OCI-LY3 (cell line): ENCODE results near the gene PHACTR3.

Experiments used
- H2AFZ ChIP-seq: fragments of 200-600, 300-600 bp; shearing (Covaris generic); 2 replicates; pipeline ENCODE4 v1.6.0; 2014; ENCODE audit warnings: antibody characterized with exemption, low read depth, low read length
- H3K27ac ChIP-seq: fragments of 200-600, 300-600 bp; sonication (generic); 2 replicates; pipeline ENCODE4 v1.5.1; 2014; ENCODE audit warnings: mild to moderate bottlenecking, low read length, moderate library complexity, mixed read lengths
- H3K27me3 ChIP-seq: fragments of 200-600, 300-600 bp; sonication (generic); 2 replicates; pipeline ENCODE4 v1.6.1; 2014; ENCODE audit warnings: low read depth, low read length, mixed read lengths
- H3K36me3 ChIP-seq: fragments of 200-600, 300-600 bp; sonication (generic); replicated peaks from 2 replicates; pipeline ENCODE3; 2014; ENCODE audit warnings: low read depth, low read length, mixed read lengths
- H3K4me1 ChIP-seq: fragments of 300-600, 200-600 bp; sonication (generic); 2 replicates; pipeline ENCODE4 v1.6.1; 2014; ENCODE audit warnings: low read length, mixed read lengths
- H3K4me2 ChIP-seq: fragments of 200-600, 300-600 bp; sonication (generic); 2 replicates; pipeline ENCODE4 v1.6.1; 2014; ENCODE audit warnings: low read length, mixed read lengths
- H3K4me3 ChIP-seq: fragments of 300-600, 200-600 bp; sonication (generic); 2 replicates; pipeline ENCODE4 v1.5.1; 2014; ENCODE audit warnings: antibody characterized with exemption, mild to moderate bottlenecking, low read length, moderate library complexity
- H3K79me2 ChIP-seq: fragments of 300-600, 200-600 bp; shearing (Covaris generic); 2 replicates; pipeline ENCODE4 v1.6.1; 2014; ENCODE audit warnings: mild to moderate bottlenecking, low read length, mixed read lengths
- H3K9ac ChIP-seq: fragments of 300-600, 200-600 bp; shearing (Covaris generic); 2 replicates; pipeline ENCODE4 v1.6.0; 2014; ENCODE audit warnings: mild to moderate bottlenecking, low read length, moderate library complexity
- H3K9me3 ChIP-seq: fragments of 200-600, 300-600 bp; shearing (Covaris generic); 2 replicates; pipeline ENCODE4 v1.6.1; 2014; ENCODE audit warnings: low read length, mixed read lengths; ENCODE audit not compliant: insufficient read depth
- H4K20me1 ChIP-seq: fragments of 200-600, 300-600 bp; sonication (generic); 2 replicates; pipeline ENCODE4 v1.6.1; 2016; ENCODE audit warnings: low read length, mixed read lengths; ENCODE audit not compliant: insufficient read depth
- EZH2phosphoT487 ChIP-seq: fragments of 200-600 bp; shearing (Covaris generic); IDR thresholded peaks from 2 replicates; pipeline ENCODE4 v1.6.1; 2018; ENCODE audit warnings: antibody characterized with exemption, mixed run types, low read depth
- TF ChIP-seq, protein P1 (sequence below): fragments of 200-600, 300-600 bp; sonication (generic); IDR thresholded peaks from 2 replicates; pipeline ENCODE4 v1.5.1; 2014; ENCODE audit warnings: antibody characterized with exemption, low read length, low read depth

The PHACTR3 gene

GRCh38 chr20:59597240-59597639 is 7.1 kb upstream of the PHACTR3 start:
- Histone ChIP-seq H4K20me1 (no peaks in the 10 kb centered on the region), H3K9me3 (no peaks in the 10 kb centered on the region), H3K27ac (no peak overlapping the region), H3K79me2 (no peaks in the 10 kb centered on the region), H3K9ac (no peak overlapping the region), H3K4me2 (no peak overlapping the region), H3K4me1 (no peaks in the 10 kb centered on the region), H3K4me3 (no peak overlapping the region), H3K27me3 (peaks cover 68% of the 10 kb centered on the region), H3K36me3 (no peaks in the 10 kb centered on the region), H2AFZ (no peak overlapping the region)
- TF ChIP-seq, protein P1, sequence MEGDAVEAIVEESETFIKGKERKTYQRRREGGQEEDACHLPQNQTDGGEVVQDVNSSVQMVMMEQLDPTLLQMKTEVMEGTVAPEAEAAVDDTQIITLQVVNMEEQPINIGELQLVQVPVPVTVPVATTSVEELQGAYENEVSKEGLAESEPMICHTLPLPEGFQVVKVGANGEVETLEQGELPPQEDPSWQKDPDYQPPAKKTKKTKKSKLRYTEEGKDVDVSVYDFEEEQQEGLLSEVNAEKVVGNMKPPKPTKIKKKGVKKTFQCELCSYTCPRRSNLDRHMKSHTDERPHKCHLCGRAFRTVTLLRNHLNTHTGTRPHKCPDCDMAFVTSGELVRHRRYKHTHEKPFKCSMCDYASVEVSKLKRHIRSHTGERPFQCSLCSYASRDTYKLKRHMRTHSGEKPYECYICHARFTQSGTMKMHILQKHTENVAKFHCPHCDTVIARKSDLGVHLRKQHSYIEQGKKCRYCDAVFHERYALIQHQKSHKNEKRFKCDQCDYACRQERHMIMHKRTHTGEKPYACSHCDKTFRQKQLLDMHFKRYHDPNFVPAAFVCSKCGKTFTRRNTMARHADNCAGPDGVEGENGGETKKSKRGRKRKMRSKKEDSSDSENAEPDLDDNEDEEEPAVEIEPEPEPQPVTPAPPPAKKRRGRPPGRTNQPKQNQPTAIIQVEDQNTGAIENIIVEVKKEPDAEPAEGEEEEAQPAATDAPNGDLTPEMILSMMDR, result no peak
- no peak for TF ChIP-seq EZH2phosphoT487

GRCh38 chr20:59598625-59599310 is 5.6 kb upstream of the PHACTR3 start:
- no peak overlapping the region for H2AFZ ChIP-seq
- H4K20me1 ChIP-seq, result no peaks in the 10 kb centered on the region
- no peaks in the 10 kb centered on the region for H3K79me2 ChIP-seq
- H3K9ac ChIP-seq, result no peak overlapping the region
- TF ChIP-seq, protein P1, result peak; percentile 98
- TF ChIP-seq EZH2phosphoT487, result no peak
- H3K4me3 ChIP-seq, result no peak overlapping the region
- H3K4me1 ChIP-seq, result no peaks in the 10 kb centered on the region
- no peak overlapping the region for H3K4me2 ChIP-seq
- H3K27me3 ChIP-seq, result peaks cover 57% of the 10 kb centered on the region
- no peaks in the 10 kb centered on the region for H3K36me3 ChIP-seq
- H3K9me3 ChIP-seq, result no peaks in the 10 kb centered on the region
- H3K27ac ChIP-seq, result no peak overlapping the region

DNA sequence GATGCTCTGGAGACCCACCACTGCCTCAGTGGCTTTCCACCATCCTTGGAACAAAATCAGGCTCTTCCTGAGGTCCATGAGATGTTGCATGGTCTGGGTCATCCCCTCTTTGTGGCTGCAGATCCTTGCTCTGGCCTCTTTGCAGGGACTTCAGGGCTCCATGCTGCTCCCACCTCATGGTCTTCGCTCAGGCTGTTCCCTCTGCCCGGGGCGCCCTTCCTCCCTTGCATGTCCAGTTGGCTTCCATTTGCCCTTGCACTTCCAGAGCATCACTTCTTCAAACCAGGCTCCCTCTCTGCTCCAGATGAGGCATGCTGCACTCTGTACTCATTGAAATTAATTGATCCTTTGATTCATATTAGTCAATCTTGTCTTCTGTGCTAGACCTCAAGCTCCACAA is 4.4 kb upstream of the PHACTR3 start:
- no peaks in the 10 kb centered on the region for H3K79me2 ChIP-seq
- no peak overlapping the region for H3K4me2 ChIP-seq
- no peak overlapping the region for H3K27ac ChIP-seq
- no peaks in the 10 kb centered on the region for H3K4me1 ChIP-seq
- no peak overlapping the region for H3K9ac ChIP-seq
- H3K27me3 ChIP-seq, result peaks cover 50% of the 10 kb centered on the region
- no peak overlapping the region for H3K4me3 ChIP-seq
- TF ChIP-seq EZH2phosphoT487, result no peak
- TF ChIP-seq, protein P1, result no peak
- H2AFZ ChIP-seq, result no peak overlapping the region
- no peaks in the 10 kb centered on the region for H4K20me1 ChIP-seq
- no peaks in the 10 kb centered on the region for H3K9me3 ChIP-seq
- no peaks in the 10 kb centered on the region for H3K36me3 ChIP-seq

- Histone ChIP-seq H3K4me1 (no peaks in the 10 kb centered on the region), H3K79me2 (no peaks in the 10 kb centered on the region), H3K27me3 (peaks cover 50% of the 10 kb centered on the region), H3K4me2 (no peak overlapping the region), H3K9me3 (no peaks in the 10 kb centered on the region), H3K9ac (no peak overlapping the region), H4K20me1 (no peaks in the 10 kb centered on the region), H3K4me3 (no peak overlapping the region), H3K27ac (no peak overlapping the region), H3K36me3 (no peaks in the 10 kb centered on the region), H2AFZ (no peak overlapping the region)
- TF ChIP-seq, protein P1, result no peak
Measured at GRCh38 chr20:59600472-59600871, 3.9 kb upstream of the PHACTR3 start.
